H1 (cell line): Measurements from ENCODE around the gene PRKAG3. TPM values are rescaled to one million over a fixed set of nuclear protein-coding genes. Genes with fewer than 3 reads are reported as not detected.

Source experiments
- CBX5 ChIP-seq: fragments of 300-800, 300-1000 bp; sonication (generic); IDR thresholded peaks from 2 replicates; pipeline ENCODE4 v1.7.1; 2016; ENCODE audit warnings: antibody characterized with exemption, low read length, low read depth
- FOSL1 ChIP-seq: IDR thresholded peaks from 2 replicates; pipeline ENCODE4 v1.6.1; 2011; ENCODE audit warnings: mild to moderate bottlenecking, low read depth, low read length, moderate library complexity; ENCODE audit not compliant: insufficient read depth
- POLR2A ChIP-seq, 2 experiments: IDR thresholded peaks; 1 replicate in 1 of 2; 2 replicates in 1 of 2; pipeline ENCODE4 v1.6.1; 2011; ENCODE audit warnings: low read depth in 2 of 2, low read length in 2 of 2, mild to moderate bottlenecking in 2 of 2; ENCODE audit errors: control extremely low read depth in 1 of 2
- SIX5 ChIP-seq: IDR thresholded peaks from 2 replicates; pipeline ENCODE4 v1.6.1; 2011; ENCODE audit warnings: mild to moderate bottlenecking, low read depth, low read length
- SP2 ChIP-seq: IDR thresholded peaks from 2 replicates; pipeline ENCODE4 v1.6.1; 2012; ENCODE audit warnings: mild to moderate bottlenecking, low read length, inconsistent platforms
- polyA plus RNA-seq, 7 experiments: library from polyadenylated mRNA; depleted of rRNA in 3 of 7; stranded (reverse) in 5 of 7; unstranded in 2 of 7; fragments of >200 nt in 5 of 7; fragments of 200-250 nt in 2 of 7; gene quantifications; 1 replicate in 5 of 7; 2 replicates in 1 of 7; 4 replicates in 1 of 7; pipeline versions ENCODE4 v1.2.1 to v1.2.3, GENCODE V29; 2011 to 2013; ENCODE audit warnings: missing spikeins in 2 of 7, mixed read lengths in 2 of 7
- total RNA-seq: library from RNA; stranded (reverse); fragmentation: NEBNext Ultra II Directional; extraction: Animal tissue kit (Norgen Biotek cat#: 25700); gene quantifications from 2 replicates; pipeline ENCODE4 v1.2.1, GENCODE V29; 2021

Gene PRKAG3
- total and polyA plus RNA-seq, 2 of the 8 experiments (the other 6 are each of a cell fraction or from before 2014, with no cell fraction given) = not detected

GRCh38 chr2:218815244-218815637 lies 16.4 kb downstream of the PRKAG3 start (continued):
- no peak for TF ChIP-seq CBX5
- no peak for TF ChIP-seq SP2
- TF ChIP-seq SIX5 = no peak
- TF ChIP-seq FOSL1 = no peak
- no peak for TF ChIP-seq POLR2A (IDR thresholded peaks at IDR 0.05; ENCODE audit: control extremely low read depth in 1 of 2, low read depth in 2 of 2, low read length in 2 of 2)
- TF ChIP-seq, all 59 proteins: peak for 0
